ENCODE data around the gene DHX34.

GRCh38 chr19:47371261-47371660, 22.1 kb downstream of the DHX34 start:
- no peak for TF ChIP-seq CTCF (IDR thresholded peaks at IDR 0.05; ENCODE audit: low read length)
- no peak for TF ChIP-seq EZH2phosphoT487 (IDR thresholded peaks at IDR 0.05; ENCODE audit: low read length)
- TF ChIP-seq EZH2 (optimal IDR thresholded peaks at IDR 0.05; ENCODE audit: low read depth, low read length) = no peak

Data from MM.1S (cell line).